GM23338 (cell line): Measurements from ENCODE around the gene WDR91. TPM values are rescaled to one million over a fixed set of nuclear protein-coding genes. Genes with fewer than 3 reads are reported as not detected.

Experiments used
- ATAC-seq: fragments of 200-7000 bp; cut with Tn5 transposase; 3 replicates; pipeline ENCODE4 v1.9.1; 2020
- DNase-seq: peaks from one replicate; pipeline ENCODE4 v3.0.0-alpha.2; 2015; ENCODE audit warnings: low spot score
- H2AFZ ChIP-seq: fragments of 200-600 bp; sonication (generic); 2 replicates; pipeline ENCODE4 v1.8.0; 2016; ENCODE audit warnings: antibody characterized with exemption, mild to moderate bottlenecking, moderate library complexity
- H3F3A ChIP-seq: fragments of 200-600 bp; sonication (generic); replicated peaks from 2 replicates; pipeline ENCODE4 v1.8.0; 2017; ENCODE audit warnings: antibody characterized with exemption, mixed run types, low read depth
- H3K27ac ChIP-seq: fragments of 200-600 bp; sonication (generic); 2 replicates; pipeline ENCODE4 v1.6.1; 2016; ENCODE audit warnings: low read depth
- H3K27me3 ChIP-seq: fragments of 200-600 bp; sonication (generic); 2 replicates; pipeline ENCODE4 v1.8.0; 2016; ENCODE audit warnings: mild to moderate bottlenecking, mixed run types, moderate library complexity; ENCODE audit not compliant: insufficient read depth
- H3K36me3 ChIP-seq: fragments of 200-600 bp; sonication (generic); 2 replicates; pipeline ENCODE4 v1.8.0; 2016; ENCODE audit warnings: mild to moderate bottlenecking; ENCODE audit not compliant: insufficient read depth
- H3K4me1 ChIP-seq: fragments of 200-600 bp; sonication (generic); 2 replicates; pipeline ENCODE4 v1.8.0; 2016; ENCODE audit warnings: mild to moderate bottlenecking, moderate library complexity; ENCODE audit not compliant: insufficient read depth
- H3K4me2 ChIP-seq: fragments of 200-600 bp; sonication (generic); 2 replicates; pipeline ENCODE4 v1.7.1; 2017; ENCODE audit warnings: mixed run types
- H3K4me3 ChIP-seq: fragments of 200-600 bp; sonication (generic); 2 replicates; pipeline ENCODE4 v1.6.1; 2016; ENCODE audit warnings: mixed run types
- H3K79me2 ChIP-seq: fragments of 200-600 bp; sonication (generic); replicated peaks from 2 replicates; pipeline ENCODE4 v1.8.0; 2017; ENCODE audit warnings: mild to moderate bottlenecking; ENCODE audit not compliant: insufficient read depth
- H3K9me2 ChIP-seq: fragments of 200-600 bp; sonication (generic); 2 replicates; pipeline ENCODE4 v1.8.0; 2017; ENCODE audit not compliant: insufficient read depth
- H4K20me1 ChIP-seq: fragments of 200-600 bp; sonication (generic); replicated peaks from 2 replicates; pipeline ENCODE4 v1.8.0; 2017; ENCODE audit warnings: mild to moderate bottlenecking; ENCODE audit not compliant: insufficient read depth
- H3K27ac Mint-ChIP-seq: 2 replicates; pipeline ENCODE4 v1.8.0; 2020; ENCODE audit warnings: inconsistent platforms, mild to moderate bottlenecking, moderate library complexity, mixed read lengths
- H3K27me3 Mint-ChIP-seq: 3 replicates; pipeline ENCODE4 v1.8.0; 2022; ENCODE audit warnings: low read depth, mild to moderate bottlenecking, moderate library complexity, mixed read lengths, inconsistent platforms; ENCODE audit not compliant: insufficient read depth, poor library complexity
- H3K36me3 Mint-ChIP-seq: 3 replicates; pipeline ENCODE4 v1.8.0; 2021; ENCODE audit warnings: low read depth, mild to moderate bottlenecking, inconsistent platforms, moderate library complexity, mixed read lengths
- H3K4me1 Mint-ChIP-seq: 3 replicates; pipeline ENCODE4 v1.8.0; 2020; ENCODE audit warnings: mild to moderate bottlenecking, inconsistent platforms, mixed read lengths
- H3K4me3 Mint-ChIP-seq: 3 replicates; pipeline ENCODE4 v1.8.0; 2021; ENCODE audit warnings: moderate library complexity, mild to moderate bottlenecking, inconsistent platforms, mixed read lengths
- H3K9me3 Mint-ChIP-seq: 3 replicates; pipeline ENCODE4 v1.8.0; 2020; ENCODE audit warnings: moderate library complexity, mild to moderate bottlenecking, inconsistent platforms, mixed read lengths
- CREB1 ChIP-seq: fragments of 250-450 bp; sonication (Bioruptor Pico); IDR thresholded peaks from 2 replicates; pipeline ENCODE4 v1.5.0; 2020; ENCODE audit warnings: low read depth, mild to moderate bottlenecking, moderate library complexity
- ETS1 ChIP-seq: IDR thresholded peaks from 2 replicates; pipeline ENCODE4 v1.6.1; 2016; ENCODE audit warnings: antibody characterized with exemption
- EZH2phosphoT487 ChIP-seq: fragments of 200-600 bp; sonication (generic); IDR thresholded peaks from one replicate; pipeline ENCODE4 v1.8.1; 2018; ENCODE audit warnings: antibody characterized with exemption; ENCODE audit not compliant: unreplicated experiment
- JUNB ChIP-seq: IDR thresholded peaks from one replicate; pipeline ENCODE4 v1.6.1; 2016; ENCODE audit warnings: antibody characterized with exemption; ENCODE audit not compliant: unreplicated experiment
- NANOG ChIP-seq: IDR thresholded peaks from 2 replicates; pipeline ENCODE4 v1.6.1; 2016; ENCODE audit warnings: antibody characterized with exemption, borderline replicate concordance
- STAT1 ChIP-seq: IDR thresholded peaks from one replicate; pipeline ENCODE4 v1.6.1; 2016; ENCODE audit warnings: antibody characterized with exemption; ENCODE audit not compliant: unreplicated experiment
- ZNF114 ChIP-seq: fragments of 250-450 bp; sonication (Bioruptor Pico); IDR thresholded peaks from 2 replicates; pipeline ENCODE4 v1.5.0; 2020; ENCODE audit warnings: mild to moderate bottlenecking, moderate library complexity
- polyA plus RNA-seq: library from polyadenylated mRNA; unstranded; fragments of >200 nt; fragmentation: Nextera tagmentation; extraction: Ambion mirVana; gene quantifications from 2 replicates; pipeline ENCODE4 v1.2.1, GENCODE V29; 2016
- total RNA-seq: library from RNA; depleted of rRNA; stranded (reverse); fragments of >200 nt; shearing (Covaris generic); gene quantifications from 2 replicates; pipeline ENCODE4 v1.2.3, GENCODE V29; 2014
- TF ChIP-seq, protein P1 (sequence below), 2 experiments: fragments of 200-600 bp in 1 of 2; sonication (generic) in 1 of 2; conservative IDR thresholded peaks; 2 replicates each; pipeline versions ENCODE4 v1.5.1 to v1.6.1; 2016 to 2017; ENCODE audit warnings: antibody characterized with exemption in 2 of 2, low read depth in 2 of 2, mild to moderate bottlenecking in 2 of 2, moderate library complexity in 1 of 2
- TF ChIP-seq, protein P2 (sequence below): fragments of 250-450 bp; sonication (Bioruptor Pico); IDR thresholded peaks from 2 replicates; pipeline ENCODE4 v1.5.0; 2020; ENCODE audit warnings: mild to moderate bottlenecking, moderate library complexity

Gene WDR91
- total and polyA plus RNA-seq, 2 experiments from 2014 or later: 5.8 to 32.6 TPM

GRCh38 chr7:135195156-135195555, 16.2 kb downstream of the WDR91 start:
- no peaks in the 10 kb centered on the region for H3K9me3 Mint-ChIP-seq
- H3K27ac Mint-ChIP-seq: no peak overlapping the region
- no peak overlapping the region for H3K4me3 Mint-ChIP-seq
- Histone ChIP-seq H2AFZ (no peak overlapping the region), H4K20me1 (no peaks in the 10 kb centered on the region), H3K4me1 (peaks cover 10% of the 10 kb centered on the region; the same call in 1 of the 2 replicates), H3K27me3 (no peaks in the 10 kb centered on the region), H3K9me2 (no peaks in the 10 kb centered on the region), H3F3A (no peaks in the 10 kb centered on the region), H3K36me3 (peaks cover 7% of the 10 kb centered on the region; the same call in 1 of the 2 replicates), H3K4me2 (no peak overlapping the region), H3K27ac (no peak overlapping the region), H3K4me3 (no peak overlapping the region), H3K79me2 (no peaks in the 10 kb centered on the region)
- H3K4me1 Mint-ChIP-seq: peaks cover 9% of the 10 kb centered on the region
- H3K27me3 Mint-ChIP-seq: peaks cover 5% of the 10 kb centered on the region
- peaks cover 15% of the 10 kb centered on the region; the same call in 2 of the 3 replicates for H3K36me3 Mint-ChIP-seq
- TF ChIP-seq ETS1: no peak
- TF ChIP-seq, protein P1, sequence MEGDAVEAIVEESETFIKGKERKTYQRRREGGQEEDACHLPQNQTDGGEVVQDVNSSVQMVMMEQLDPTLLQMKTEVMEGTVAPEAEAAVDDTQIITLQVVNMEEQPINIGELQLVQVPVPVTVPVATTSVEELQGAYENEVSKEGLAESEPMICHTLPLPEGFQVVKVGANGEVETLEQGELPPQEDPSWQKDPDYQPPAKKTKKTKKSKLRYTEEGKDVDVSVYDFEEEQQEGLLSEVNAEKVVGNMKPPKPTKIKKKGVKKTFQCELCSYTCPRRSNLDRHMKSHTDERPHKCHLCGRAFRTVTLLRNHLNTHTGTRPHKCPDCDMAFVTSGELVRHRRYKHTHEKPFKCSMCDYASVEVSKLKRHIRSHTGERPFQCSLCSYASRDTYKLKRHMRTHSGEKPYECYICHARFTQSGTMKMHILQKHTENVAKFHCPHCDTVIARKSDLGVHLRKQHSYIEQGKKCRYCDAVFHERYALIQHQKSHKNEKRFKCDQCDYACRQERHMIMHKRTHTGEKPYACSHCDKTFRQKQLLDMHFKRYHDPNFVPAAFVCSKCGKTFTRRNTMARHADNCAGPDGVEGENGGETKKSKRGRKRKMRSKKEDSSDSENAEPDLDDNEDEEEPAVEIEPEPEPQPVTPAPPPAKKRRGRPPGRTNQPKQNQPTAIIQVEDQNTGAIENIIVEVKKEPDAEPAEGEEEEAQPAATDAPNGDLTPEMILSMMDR (conservative IDR thresholded peaks at IDR 0.05; ENCODE audit: low read depth in 2 of 2): no peak
- no peak for TF ChIP-seq NANOG
- TF ChIP-seq, protein P2, sequence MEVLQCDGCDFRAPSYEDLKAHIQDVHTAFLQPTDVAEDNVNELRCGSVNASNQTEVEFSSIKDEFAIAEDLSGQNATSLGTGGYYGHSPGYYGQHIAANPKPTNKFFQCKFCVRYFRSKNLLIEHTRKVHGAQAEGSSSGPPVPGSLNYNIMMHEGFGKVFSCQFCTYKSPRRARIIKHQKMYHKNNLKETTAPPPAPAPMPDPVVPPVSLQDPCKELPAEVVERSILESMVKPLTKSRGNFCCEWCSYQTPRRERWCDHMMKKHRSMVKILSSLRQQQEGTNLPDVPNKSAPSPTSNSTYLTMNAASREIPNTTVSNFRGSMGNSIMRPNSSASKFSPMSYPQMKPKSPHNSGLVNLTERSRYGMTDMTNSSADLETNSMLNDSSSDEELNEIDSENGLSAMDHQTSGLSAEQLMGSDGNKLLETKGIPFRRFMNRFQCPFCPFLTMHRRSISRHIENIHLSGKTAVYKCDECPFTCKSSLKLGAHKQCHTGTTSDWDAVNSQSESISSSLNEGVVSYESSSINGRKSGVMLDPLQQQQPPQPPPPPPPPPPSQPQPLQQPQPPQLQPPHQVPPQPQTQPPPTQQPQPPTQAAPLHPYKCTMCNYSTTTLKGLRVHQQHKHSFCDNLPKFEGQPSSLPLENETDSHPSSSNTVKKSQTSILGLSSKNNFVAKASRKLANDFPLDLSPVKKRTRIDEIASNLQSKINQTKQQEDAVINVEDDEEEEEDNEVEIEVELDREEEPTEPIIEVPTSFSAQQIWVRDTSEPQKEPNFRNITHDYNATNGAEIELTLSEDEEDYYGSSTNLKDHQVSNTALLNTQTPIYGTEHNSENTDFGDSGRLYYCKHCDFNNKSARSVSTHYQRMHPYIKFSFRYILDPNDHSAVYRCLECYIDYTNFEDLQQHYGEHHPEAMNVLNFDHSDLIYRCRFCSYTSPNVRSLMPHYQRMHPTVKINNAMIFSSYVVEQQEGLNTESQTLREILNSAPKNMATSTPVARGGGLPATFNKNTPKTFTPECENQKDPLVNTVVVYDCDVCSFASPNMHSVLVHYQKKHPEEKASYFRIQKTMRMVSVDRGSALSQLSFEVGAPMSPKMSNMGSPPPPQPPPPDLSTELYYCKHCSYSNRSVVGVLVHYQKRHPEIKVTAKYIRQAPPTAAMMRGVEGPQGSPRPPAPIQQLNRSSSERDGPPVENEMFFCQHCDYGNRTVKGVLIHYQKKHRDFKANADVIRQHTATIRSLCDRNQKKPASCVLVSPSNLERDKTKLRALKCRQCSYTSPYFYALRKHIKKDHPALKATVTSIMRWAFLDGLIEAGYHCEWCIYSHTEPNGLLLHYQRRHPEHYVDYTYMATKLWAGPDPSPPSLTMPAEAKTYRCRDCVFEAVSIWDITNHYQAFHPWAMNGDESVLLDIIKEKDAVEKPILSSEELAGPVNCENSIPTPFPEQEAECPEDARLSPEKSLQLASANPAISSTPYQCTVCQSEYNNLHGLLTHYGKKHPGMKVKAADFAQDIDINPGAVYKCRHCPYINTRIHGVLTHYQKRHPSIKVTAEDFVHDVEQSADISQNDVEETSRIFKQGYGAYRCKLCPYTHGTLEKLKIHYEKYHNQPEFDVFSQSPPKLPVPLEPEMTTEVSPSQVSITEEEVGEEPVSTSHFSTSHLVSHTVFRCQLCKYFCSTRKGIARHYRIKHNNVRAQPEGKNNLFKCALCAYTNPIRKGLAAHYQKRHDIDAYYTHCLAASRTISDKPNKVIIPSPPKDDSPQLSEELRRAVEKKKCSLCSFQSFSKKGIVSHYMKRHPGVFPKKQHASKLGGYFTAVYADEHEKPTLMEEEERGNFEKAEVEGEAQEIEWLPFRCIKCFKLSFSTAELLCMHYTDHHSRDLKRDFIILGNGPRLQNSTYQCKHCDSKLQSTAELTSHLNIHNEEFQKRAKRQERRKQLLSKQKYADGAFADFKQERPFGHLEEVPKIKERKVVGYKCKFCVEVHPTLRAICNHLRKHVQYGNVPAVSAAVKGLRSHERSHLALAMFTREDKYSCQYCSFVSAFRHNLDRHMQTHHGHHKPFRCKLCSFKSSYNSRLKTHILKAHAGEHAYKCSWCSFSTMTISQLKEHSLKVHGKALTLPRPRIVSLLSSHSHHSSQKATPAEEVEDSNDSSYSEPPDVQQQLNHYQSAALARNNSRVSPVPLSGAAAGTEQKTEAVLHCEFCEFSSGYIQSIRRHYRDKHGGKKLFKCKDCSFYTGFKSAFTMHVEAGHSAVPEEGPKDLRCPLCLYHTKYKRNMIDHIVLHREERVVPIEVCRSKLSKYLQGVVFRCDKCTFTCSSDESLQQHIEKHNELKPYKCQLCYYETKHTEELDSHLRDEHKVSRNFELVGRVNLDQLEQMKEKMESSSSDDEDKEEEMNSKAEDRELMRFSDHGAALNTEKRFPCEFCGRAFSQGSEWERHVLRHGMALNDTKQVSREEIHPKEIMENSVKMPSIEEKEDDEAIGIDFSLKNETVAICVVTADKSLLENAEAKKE (CRISPR knock-in tag): no peak
- no peak for TF ChIP-seq ZNF114 (CRISPR knock-in tag)
- TF ChIP-seq CREB1 (CRISPR knock-in tag): no peak
- TF ChIP-seq EZH2phosphoT487: no peak
- no peak for TF ChIP-seq STAT1
- TF ChIP-seq JUNB: no peak
- no peak for ATAC-seq
- no peak for DNase-seq
